ENCODE data around the gene MX2.

Gene MX2

GRCh38 chr21:41373253-41373652, 11.4 kb downstream of the MX2 start:
- no peak for DNase-seq (ENCODE audit: extremely low read depth, low read depth)
- TF ChIP-seq CTCF (IDR thresholded peaks at IDR 0.05; ENCODE audit: low read depth, low read length) = no peak

GRCh38 chr21:41373763-41374162, 11.9 kb downstream of the MX2 start:
- DNase-seq (ENCODE audit: extremely low read depth, low read depth) = no peak
- no peak for TF ChIP-seq CTCF (IDR thresholded peaks at IDR 0.05; ENCODE audit: low read depth, low read length)

- DNase-seq (ENCODE audit: extremely low read depth, low read depth) = no peak
- no peak for TF ChIP-seq CTCF (IDR thresholded peaks at IDR 0.05; ENCODE audit: low read depth, low read length)
Measured at GRCh38 chr21:41374177-41374712, 12.4 kb downstream of the MX2 start.

- TF ChIP-seq CTCF (IDR thresholded peaks at IDR 0.05; ENCODE audit: low read depth, low read length) = no peak
Measured at GRCh38 chr21:41374867-41375533, 13.2 kb downstream of the MX2 start.

GRCh38 chr21:41375875-41376274, 14.0 kb downstream of the MX2 start:
- no peak for DNase-seq (ENCODE audit: extremely low read depth, low read depth)
- no peak for TF ChIP-seq CTCF (IDR thresholded peaks at IDR 0.05; ENCODE audit: low read depth, low read length)

More at GRCh38 chr21:41374867-41375533, 13.2 kb downstream of the MX2 start:
- no peak for DNase-seq (ENCODE audit: extremely low read depth, low read depth)

GRCh38 chr21:41377715-41378114, 15.9 kb downstream of the MX2 start:
- no peak for DNase-seq (ENCODE audit: extremely low read depth, low read depth)
- no peak for TF ChIP-seq CTCF (IDR thresholded peaks at IDR 0.05; ENCODE audit: low read depth, low read length)

GRCh38 chr21:41378849-41379248, 17.0 kb downstream of the MX2 start:
- no peak for TF ChIP-seq CTCF (IDR thresholded peaks at IDR 0.05; ENCODE audit: low read depth, low read length)
- DNase-seq (ENCODE audit: extremely low read depth, low read depth) = no peak

All from AG09319 (cell line).